ENCODE measurements around the gene FANK1.

- no peak for TF ChIP-seq CREB1 (IDR thresholded peaks at IDR 0.05; ENCODE audit: low read depth)
- no peak for TF ChIP-seq CEBPB (IDR thresholded peaks at IDR 0.05)
- TF ChIP-seq TAF1 (IDR thresholded peaks at IDR 0.05; ENCODE audit: low read depth), result no peak
These were observed 150.5 kb downstream of the FANK1 start for GRCh38 chr10:126046831-126047230.

All from Ishikawa (cell line).